ENCODE measurements around the gene LMO4.

The LMO4 gene

DNA sequence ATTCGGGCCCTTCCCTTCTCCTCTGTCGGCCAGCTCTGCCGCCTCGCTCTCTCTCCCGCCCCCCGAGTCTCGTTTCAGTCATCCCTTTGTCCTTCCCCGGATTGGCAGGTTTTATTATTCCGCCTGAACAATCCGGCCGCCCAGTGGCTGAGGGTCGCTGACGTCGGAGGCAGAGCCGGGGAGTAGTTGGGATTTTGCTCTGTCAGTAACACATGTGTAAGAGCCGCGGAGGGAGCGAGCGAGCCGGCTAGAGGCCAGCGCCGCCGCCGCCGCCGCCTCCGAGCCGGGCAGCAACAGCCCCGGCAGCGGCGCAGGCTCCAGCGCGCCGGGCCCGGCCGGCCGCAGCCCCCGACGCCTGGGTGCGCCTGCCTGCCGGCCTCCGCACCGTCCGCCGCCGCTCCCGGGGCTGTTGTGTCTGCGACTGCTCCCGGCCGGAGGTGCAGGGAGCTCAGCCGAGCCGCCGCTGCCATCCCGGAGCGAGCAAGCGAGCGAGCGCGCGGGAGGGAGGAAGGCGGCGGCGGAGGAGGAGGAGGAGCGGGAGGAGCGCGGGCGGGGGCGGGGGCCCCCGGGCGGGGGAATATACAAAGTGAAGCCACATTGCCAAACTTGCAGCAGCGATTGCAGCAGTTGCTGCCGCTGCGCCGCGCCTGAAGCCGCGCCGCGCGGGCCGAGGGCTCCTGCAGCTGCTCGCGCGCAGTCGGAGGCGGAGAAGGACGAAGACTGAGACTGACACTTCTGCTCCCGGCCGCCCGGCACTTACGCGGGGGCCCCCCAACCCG lies at the start of gene LMO4:
Gene LMO4 (plus strand): TSS at position 609 of the 779 bp plus-strand sequence. CDS start 3,136 bp downstream, outside the sequence.
- peaks cover 15% of the 10 kb centered on the region for H3K36me3 ChIP-seq (ENCODE audit: insufficient read depth, insufficient read length, low read length)
- H3K9me3 ChIP-seq (ENCODE audit: insufficient read depth, low read length), result no peaks in the 10 kb centered on the region
- DNase-seq (ENCODE audit: low read depth, low spot score), result peak; percentile 93
- no peaks in the 10 kb centered on the region for H3K4me1 ChIP-seq (ENCODE audit: insufficient read depth, insufficient read length)
- peak within 1 kb of the TSS; percentile 90 for H3K9ac ChIP-seq (ENCODE audit: insufficient read length, low read depth)
- no peaks in the 10 kb centered on the region for H3K27me3 ChIP-seq (ENCODE audit: insufficient read depth, insufficient read length)
- no peak for TF ChIP-seq ZNF274 (IDR thresholded peaks at IDR 0.05; ENCODE audit: low read depth, low read length)
- H3K4me3 ChIP-seq (ENCODE audit: insufficient read length, low read depth), result peak within 1 kb of the TSS; percentile 69

GRCh38 chr1:87279536-87279875 lies 49.2 kb upstream of the LMO4 start:
- no peaks in the 10 kb centered on the region for H3K9me3 ChIP-seq (ENCODE audit: insufficient read depth, low read length)
- H3K4me1 ChIP-seq (ENCODE audit: insufficient read depth, insufficient read length), result peaks cover 2% of the 10 kb centered on the region
- H3K9ac ChIP-seq (ENCODE audit: insufficient read length, low read depth), result no peak overlapping the region
- no peaks in the 10 kb centered on the region for H3K36me3 ChIP-seq (ENCODE audit: insufficient read depth, insufficient read length, low read length)
- H3K27me3 ChIP-seq (ENCODE audit: insufficient read depth, insufficient read length), result no peaks in the 10 kb centered on the region
- TF ChIP-seq ZNF274 (IDR thresholded peaks at IDR 0.05; ENCODE audit: low read depth, low read length) (no peak), YY1 (IDR thresholded peaks at IDR 0.05; ENCODE audit: insufficient read depth, insufficient read length) (no peak), SUZ12 (IDR thresholded peaks at IDR 0.05; ENCODE audit: extremely low read depth, insufficient read depth, insufficient read length) (no peak)
- H3K4me3 ChIP-seq (ENCODE audit: insufficient read length, low read depth), result no peak overlapping the region
- no peak for DNase-seq (ENCODE audit: low read depth, low spot score)

DNA sequence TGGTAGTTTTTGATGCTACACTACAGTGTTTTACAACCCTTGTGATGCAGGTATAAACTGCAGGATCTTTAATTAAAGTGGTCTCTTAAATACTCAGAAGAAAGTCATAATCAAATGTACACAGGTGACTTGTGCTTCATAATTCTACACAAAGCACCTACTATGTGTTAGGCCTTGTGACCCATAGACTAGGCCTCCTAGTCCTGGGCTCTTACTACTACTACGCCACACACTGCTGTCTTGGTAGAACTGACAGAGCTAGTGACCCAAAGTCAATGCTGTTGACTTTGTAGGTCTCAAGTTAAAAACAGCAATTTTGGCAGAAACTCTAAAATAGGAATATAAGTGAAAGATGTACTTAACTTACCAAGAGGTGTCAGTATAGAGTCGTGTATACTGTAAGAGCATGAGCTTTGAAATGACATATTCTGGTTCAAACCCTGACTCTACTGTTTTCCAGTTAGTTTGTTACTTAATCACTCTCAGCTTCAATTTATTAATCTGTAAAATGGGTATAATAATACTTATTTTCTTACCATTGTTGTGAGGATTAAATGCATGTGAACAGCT lies 48.6 kb upstream of the LMO4 start:
- H3K9ac ChIP-seq (ENCODE audit: insufficient read length, low read depth), result no peak overlapping the region
- no peaks in the 10 kb centered on the region for H3K36me3 ChIP-seq (ENCODE audit: insufficient read depth, insufficient read length, low read length)
- DNase-seq (ENCODE audit: low read depth, low spot score), result no peak
- H3K9me3 ChIP-seq (ENCODE audit: insufficient read depth, low read length), result no peaks in the 10 kb centered on the region
- no peaks in the 10 kb centered on the region for H3K4me1 ChIP-seq (ENCODE audit: insufficient read depth, insufficient read length)
- H3K27me3 ChIP-seq (ENCODE audit: insufficient read depth, insufficient read length), result no peaks in the 10 kb centered on the region
- no peak overlapping the region for H3K4me3 ChIP-seq (ENCODE audit: insufficient read length, low read depth)
- TF ChIP-seq ZNF274 (IDR thresholded peaks at IDR 0.05; ENCODE audit: low read depth, low read length), result no peak
- TF ChIP-seq YY1 (IDR thresholded peaks at IDR 0.05; ENCODE audit: insufficient read depth, insufficient read length), result no peak
- TF ChIP-seq SUZ12 (IDR thresholded peaks at IDR 0.05; ENCODE audit: extremely low read depth, insufficient read depth, insufficient read length), result no peak

DNA sequence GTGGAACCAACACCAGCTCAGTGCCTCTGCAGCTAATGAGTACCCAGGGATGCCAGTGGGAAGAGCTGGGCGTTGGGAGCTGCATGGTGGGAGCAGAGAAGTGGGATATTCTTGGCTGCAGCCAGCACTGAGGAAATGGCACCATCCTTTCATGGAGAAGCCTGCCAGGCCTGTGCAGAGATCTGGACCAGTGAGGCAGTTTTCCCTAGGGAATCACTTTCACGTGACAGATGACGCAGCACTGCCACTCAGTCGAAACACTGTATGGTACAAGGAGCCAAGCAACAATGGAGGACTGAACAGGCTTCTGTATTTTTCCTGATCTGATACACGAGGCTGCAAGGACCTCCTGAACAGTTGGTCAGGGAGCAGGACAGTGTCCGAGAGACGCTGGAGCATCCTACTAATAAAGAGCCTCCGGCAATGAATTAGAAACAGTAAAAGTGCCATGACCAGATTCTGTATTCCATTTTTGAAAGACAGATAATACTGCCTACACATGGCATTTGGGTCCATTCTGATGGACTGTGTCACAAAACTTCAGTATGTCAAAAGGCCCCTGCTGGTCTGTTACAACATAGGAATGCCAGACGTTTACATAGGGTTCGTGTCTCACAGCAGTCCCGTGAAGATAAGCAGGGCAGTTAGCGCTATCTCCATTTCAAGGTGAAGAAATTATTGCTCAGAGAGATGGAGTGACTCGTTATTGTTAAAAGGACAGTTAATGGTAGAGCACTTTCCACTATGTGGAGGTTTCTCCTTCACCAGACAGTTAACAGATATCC lies 44.0 kb upstream of the LMO4 start:
- no peaks in the 10 kb centered on the region for H3K4me1 ChIP-seq (ENCODE audit: insufficient read depth, insufficient read length)
- no peak overlapping the region for H3K4me3 ChIP-seq (ENCODE audit: insufficient read length, low read depth)
- no peaks in the 10 kb centered on the region for H3K9me3 ChIP-seq (ENCODE audit: insufficient read depth, low read length)
- no peak for DNase-seq (ENCODE audit: low read depth, low spot score)
- TF ChIP-seq ZNF274 (IDR thresholded peaks at IDR 0.05; ENCODE audit: low read depth, low read length) (no peak), YY1 (IDR thresholded peaks at IDR 0.05; ENCODE audit: insufficient read depth, insufficient read length) (no peak), SUZ12 (IDR thresholded peaks at IDR 0.05; ENCODE audit: extremely low read depth, insufficient read depth, insufficient read length) (no peak)
- no peak overlapping the region for H3K9ac ChIP-seq (ENCODE audit: insufficient read length, low read depth)
- H3K36me3 ChIP-seq (ENCODE audit: insufficient read depth, insufficient read length, low read length), result no peaks in the 10 kb centered on the region
- H3K27me3 ChIP-seq (ENCODE audit: insufficient read depth, insufficient read length), result no peaks in the 10 kb centered on the region

- no peak for DNase-seq (ENCODE audit: low read depth, low spot score)
- H3K9me3 ChIP-seq (ENCODE audit: insufficient read depth, low read length), result no peaks in the 10 kb centered on the region
- H3K4me1 ChIP-seq (ENCODE audit: insufficient read depth, insufficient read length), result no peaks in the 10 kb centered on the region
- H3K9ac ChIP-seq (ENCODE audit: insufficient read length, low read depth), result no peak overlapping the region
- H3K36me3 ChIP-seq (ENCODE audit: insufficient read depth, insufficient read length, low read length), result no peaks in the 10 kb centered on the region
- no peak overlapping the region for H3K4me3 ChIP-seq (ENCODE audit: insufficient read length, low read depth)
- no peaks in the 10 kb centered on the region for H3K27me3 ChIP-seq (ENCODE audit: insufficient read depth, insufficient read length)
- TF ChIP-seq SUZ12 (IDR thresholded peaks at IDR 0.05; ENCODE audit: extremely low read depth, insufficient read depth, insufficient read length) (no peak), ZNF274 (IDR thresholded peaks at IDR 0.05; ENCODE audit: low read depth, low read length) (no peak), YY1 (IDR thresholded peaks at IDR 0.05; ENCODE audit: insufficient read depth, insufficient read length) (no peak)
Observed at GRCh38 chr1:87291107-87291506, 37.6 kb upstream of the LMO4 start.

GRCh38 chr1:87292684-87293493 lies 35.8 kb upstream of the LMO4 start:
- Histone ChIP-seq H3K4me1 (ENCODE audit: insufficient read depth, insufficient read length) (no peaks in the 10 kb centered on the region), H3K36me3 (ENCODE audit: insufficient read depth, insufficient read length, low read length) (no peaks in the 10 kb centered on the region), H3K27me3 (ENCODE audit: insufficient read depth, insufficient read length) (no peaks in the 10 kb centered on the region), H3K9me3 (ENCODE audit: insufficient read depth, low read length) (no peaks in the 10 kb centered on the region), H3K9ac (ENCODE audit: insufficient read length, low read depth) (no peak overlapping the region), H3K4me3 (ENCODE audit: insufficient read length, low read depth) (no peak overlapping the region)
- TF ChIP-seq SUZ12 (IDR thresholded peaks at IDR 0.05; ENCODE audit: extremely low read depth, insufficient read depth, insufficient read length), result no peak
- TF ChIP-seq ZNF274 (IDR thresholded peaks at IDR 0.05; ENCODE audit: low read depth, low read length), result no peak
- no peak for TF ChIP-seq YY1 (IDR thresholded peaks at IDR 0.05; ENCODE audit: insufficient read depth, insufficient read length)
- peak; percentile 68 for DNase-seq (ENCODE audit: low read depth, low spot score)
